Loucy (cell line): ENCODE data around the gene NR1H3.

ENCODE experiments used
- H2AFZ ChIP-seq: fragments of 200-600 bp; sonication (generic); 2 replicates; pipeline ENCODE4 v1.6.0; 2016; ENCODE audit warnings: antibody characterized with exemption, mild to moderate bottlenecking, low read length, moderate library complexity
- H3F3A ChIP-seq: fragments of 200-600 bp; 2 replicates; pipeline ENCODE4 v1.6.0; 2016; ENCODE audit warnings: antibody characterized with exemption, low read depth, mild to moderate bottlenecking
- H3K27me3 ChIP-seq: fragments of 200-600 bp; sonication (generic); 2 replicates; pipeline ENCODE4 v1.6.1; 2014; ENCODE audit warnings: low read length, mild to moderate bottlenecking; ENCODE audit not compliant: insufficient read depth, poor library complexity, severe bottlenecking
- H3K36me3 ChIP-seq: fragments of 200-600 bp; sonication (generic); 2 replicates; pipeline ENCODE4 v1.6.1; 2016; ENCODE audit warnings: low read length; ENCODE audit not compliant: insufficient read depth
- H3K4me1 ChIP-seq: fragments of 200-600 bp; sonication (generic); 2 replicates; pipeline ENCODE4 v1.5.1; 2014; ENCODE audit warnings: low read length, mild to moderate bottlenecking; ENCODE audit not compliant: insufficient read depth, poor library complexity, severe bottlenecking
- H3K4me2 ChIP-seq: fragments of 200-600 bp; sonication (generic); 2 replicates; pipeline ENCODE4 v1.6.0; 2014; ENCODE audit warnings: antibody characterized with exemption, low read length, low read depth, mild to moderate bottlenecking; ENCODE audit not compliant: poor library complexity, severe bottlenecking
- H3K4me3 ChIP-seq: fragments of 200-600 bp; sonication (generic); 2 replicates; pipeline ENCODE4 v1.5.1; 2014; ENCODE audit warnings: low read length, mild to moderate bottlenecking, mixed read lengths; ENCODE audit not compliant: poor library complexity, severe bottlenecking
- H3K79me2 ChIP-seq: fragments of 200-600 bp; sonication (generic); 2 replicates; pipeline ENCODE4 v1.6.1; 2014; ENCODE audit warnings: low read length; ENCODE audit not compliant: insufficient read depth
- H3K9ac ChIP-seq: fragments of 200-600 bp; sonication (generic); 2 replicates; pipeline ENCODE4 v1.6.0; 2014; ENCODE audit warnings: mild to moderate bottlenecking, low read depth, low read length, moderate library complexity; ENCODE audit not compliant: poor library complexity, severe bottlenecking
- H3K9me2 ChIP-seq: fragments of 200-600 bp; sonication (generic); replicated peaks from 2 replicates; pipeline ENCODE4 v1.6.1; 2016; ENCODE audit warnings: low read depth, low read length, mixed read lengths
- H3K9me3 ChIP-seq: fragments of 200-600 bp; sonication (generic); 2 replicates; pipeline ENCODE4 v1.6.1; 2014; ENCODE audit warnings: mild to moderate bottlenecking, antibody characterized with exemption, low read length, low read depth; ENCODE audit not compliant: insufficient read depth
- H4K20me1 ChIP-seq: fragments of 200-600 bp; sonication (generic); 2 replicates; pipeline ENCODE4 v1.6.0; 2014; ENCODE audit warnings: antibody characterized with exemption, low read length, mild to moderate bottlenecking; ENCODE audit not compliant: insufficient read depth, poor library complexity, severe bottlenecking
- CTCF ChIP-seq: fragments of 200-600 bp; sonication (generic); conservative IDR thresholded peaks from 2 replicates; pipeline ENCODE4 v1.5.1; 2014; ENCODE audit warnings: mild to moderate bottlenecking, antibody characterized with exemption, low read length
- EZH2phosphoT487 ChIP-seq: fragments of 200-600 bp; IDR thresholded peaks from 2 replicates; pipeline ENCODE4 v1.6.1; 2018; ENCODE audit warnings: antibody characterized with exemption, mild to moderate bottlenecking, moderate library complexity, borderline replicate concordance

NR1H3 gene

GRCh38 chr11:47225552-47226400, 32.0 kb upstream of the NR1H3 start:
- no peaks in the 10 kb centered on the region for H4K20me1 ChIP-seq
- TF ChIP-seq CTCF (no peak), EZH2phosphoT487 (no peak)
- H2AFZ ChIP-seq: no peak overlapping the region
- no peaks in the 10 kb centered on the region for H3F3A ChIP-seq
- peaks cover 3% of the 10 kb centered on the region; the same call in 1 of the 2 replicates for H3K79me2 ChIP-seq
- no peak overlapping the region for H3K4me3 ChIP-seq
- no peaks in the 10 kb centered on the region for H3K9me2 ChIP-seq
- no peak overlapping the region for H3K9ac ChIP-seq
- H3K9me3 ChIP-seq: no peaks in the 10 kb centered on the region
- H3K36me3 ChIP-seq: peaks cover 12% of the 10 kb centered on the region; the same call in 1 of the 2 replicates
- H3K27me3 ChIP-seq: no peaks in the 10 kb centered on the region
- H3K4me2 ChIP-seq: no peak overlapping the region
- H3K4me1 ChIP-seq: no peaks in the 10 kb centered on the region

GRCh38 chr11:47229161-47229560, 28.6 kb upstream of the NR1H3 start:
- TF ChIP-seq CTCF (no peak), EZH2phosphoT487 (no peak)
- peaks cover 11% of the 10 kb centered on the region; the same call in 1 of the 2 replicates for H3K36me3 ChIP-seq
- H4K20me1 ChIP-seq: no peaks in the 10 kb centered on the region
- H3K9ac ChIP-seq: no peak overlapping the region
- peaks cover 3% of the 10 kb centered on the region; the same call in 1 of the 2 replicates for H3K79me2 ChIP-seq
- no peaks in the 10 kb centered on the region for H3K27me3 ChIP-seq
- H3K9me2 ChIP-seq: no peaks in the 10 kb centered on the region
- H3K4me2 ChIP-seq: no peak overlapping the region
- H3K9me3 ChIP-seq: no peaks in the 10 kb centered on the region
- H3K4me1 ChIP-seq: no peaks in the 10 kb centered on the region
- no peak overlapping the region for H2AFZ ChIP-seq
- no peaks in the 10 kb centered on the region for H3F3A ChIP-seq
- no peak overlapping the region for H3K4me3 ChIP-seq

GRCh38 chr11:47233051-47233450, 24.7 kb upstream of the NR1H3 start:
- TF ChIP-seq EZH2phosphoT487 (no peak), CTCF (no peak)
- no peak overlapping the region for H3K9ac ChIP-seq
- H3K36me3 ChIP-seq: peaks cover 18% of the 10 kb centered on the region; the same call in 1 of the 2 replicates
- no peaks in the 10 kb centered on the region for H3K79me2 ChIP-seq
- H3K9me3 ChIP-seq: no peaks in the 10 kb centered on the region
- H3K4me3 ChIP-seq: no peak overlapping the region
- H3K4me2 ChIP-seq: no peak overlapping the region
- H4K20me1 ChIP-seq: no peaks in the 10 kb centered on the region
- H3K27me3 ChIP-seq: no peaks in the 10 kb centered on the region
- no peaks in the 10 kb centered on the region for H3K4me1 ChIP-seq
- 0 out of 2 replicates have a peak, but pooled peaks cover 2% of the 10 kb centered on the region for H3F3A ChIP-seq
- no peak overlapping the region for H2AFZ ChIP-seq
- no peaks in the 10 kb centered on the region for H3K9me2 ChIP-seq
